ENCODE measurements around the gene TIMM23B.
"Not testable (repeated sequence)": the region's sequence is repeated elsewhere in the genome, so short reads cannot be mapped to it uniquely, and the experiment has no call there.

- not testable (repeated sequence) for TF ChIP-seq CTCF (IDR thresholded peaks at IDR 0.05); POLR2A (IDR thresholded peaks at IDR 0.05); EP300 (IDR thresholded peaks at IDR 0.05; ENCODE audit: low read depth)
These were observed 25.4 kb upstream of the TIMM23B start for GRCh38 chr10:49916451-49916850.
